Body of pancreas (tissue), 4 donors: ENCODE measurements around the gene THSD4. TPM values are rescaled to one million over a fixed set of nuclear protein-coding genes. Genes with fewer than 3 reads are reported as not detected.

Source experiments
- ATAC-seq: fragments of 150-250 bp; one replicate; pipeline ENCODE4 v1.9.1; 2016
- DNase-seq, 4 donors: peaks; one replicate each; pipeline ENCODE4 v3.0.0-alpha.2; 2019
- H3K27ac ChIP-seq, 4 donors: fragments of 200-600 bp; sonication (generic); 1 replicate in 3 of 4; 2 replicates in 1 of 4; pipeline versions ENCODE4 v1.5.1 to v1.6.1; 2016 to 2019; ENCODE audit warnings: mild to moderate bottlenecking in 1 of 4, mixed read lengths in 1 of 4, moderate library complexity in 1 of 4
- H3K27me3 ChIP-seq, 2 donors: fragments of 200-600 bp; sonication (generic); one replicate each; pipeline ENCODE4 v1.6.0; 2016; ENCODE audit warnings: mild to moderate bottlenecking in 1 of 2
- H3K36me3 ChIP-seq, 2 donors: fragments of 200-600 bp; sonication (generic); replicated peaks in 1 of 2; 2 replicates each; pipeline ENCODE4 v1.5.1; 2016; ENCODE audit warnings: low read depth in 2 of 2; ENCODE audit not compliant: insufficient read depth in 1 of 2
- H3K4me1 ChIP-seq: fragments of 200-600 bp; sonication (generic); one replicate; pipeline ENCODE4 v1.6.0; 2016
- H3K4me3 ChIP-seq, 2 donors: fragments of 200-600 bp; sonication (generic); 1 replicate in 1 of 2; 2 replicates in 1 of 2; pipeline ENCODE4 v1.5.1; 2016 to 2019
- H3K9me3 ChIP-seq, 3 donors: fragments of 200-600 bp; sonication (generic); 1 replicate in 2 of 3; 2 replicates in 1 of 3; pipeline ENCODE4 v1.5.1; 2016
- CTCF ChIP-seq, 7 experiments: fragments of 450-650 bp in 4 of 7; fragments of 200-600 bp in 3 of 7; sonication (generic) in 3 of 7; IDR thresholded peaks; one replicate each; pipeline ENCODE4 v1.5.1; 2016 to 2019; ENCODE audit warnings: antibody characterized with exemption in 7 of 7
- POLR2A ChIP-seq, 3 donors: fragments of 450-650 bp; IDR thresholded peaks; one replicate each; pipeline ENCODE4 v1.6.1; 2016; ENCODE audit warnings: antibody characterized with exemption in 3 of 3, mild to moderate bottlenecking in 2 of 3
- WGBS, 2 donors: methylation state at CpG; one replicate each; pipeline ENCODE4 v1.1.5; 2017; 5-methylcytosine and 5-hydroxymethylcytosine counted together
- intact Hi-C: fragments of 100-400 bp; cut with DNase I; formaldehyde crosslinking; loops from one replicate; pipeline ENCODE4 v1.15.1; 2023
- total RNA-seq, 2 donors: library from RNA; depleted of rRNA; stranded (reverse); fragments of >200 nt; gene quantifications; one replicate each; pipeline ENCODE4 v1.1.0, GENCODE V29; 2016

The THSD4 gene
- total RNA-seq, 2 donors from 2014 or later: 12.9 to 16.1 TPM

DNA sequence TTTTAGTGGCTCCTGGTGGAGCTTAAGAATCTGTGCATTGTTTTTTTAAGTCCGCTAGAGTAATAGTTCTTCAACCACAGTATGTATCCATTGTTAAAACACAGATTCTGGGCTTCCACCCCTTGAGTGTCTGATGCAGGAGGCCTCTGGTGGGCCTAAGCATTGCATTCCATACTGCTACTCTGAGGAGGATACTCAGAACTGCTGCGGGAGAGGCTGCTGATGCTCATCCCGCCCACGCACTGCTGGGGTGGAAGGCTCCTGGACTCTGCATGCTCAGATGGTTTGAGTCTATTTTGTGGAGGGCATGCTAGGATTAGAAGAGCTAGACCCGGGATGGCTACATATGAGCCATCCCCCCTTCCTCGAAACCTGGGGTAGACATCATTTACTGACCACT is 74.4 kb downstream of the THSD4 start:
- Histone ChIP-seq H3K4me1 (no peaks in the 10 kb centered on the region), H3K4me3 (no peak overlapping the region), H3K36me3 (no peaks in the 10 kb centered on the region), H3K27ac (no peak overlapping the region), H3K9me3 (no peaks in the 10 kb centered on the region), H3K27me3 (no peaks in the 10 kb centered on the region)
- ATAC-seq: no peak
- intact Hi-C loops: no loop called here
- DNase-seq: no peak
- TF ChIP-seq POLR2A (IDR thresholded peaks at IDR 0.05) (no peak), CTCF (IDR thresholded peaks at IDR 0.05) (no peak)
- 74 to 79% methylated on average over 6 of the region's 6 CpGs for WGBS, 2 donors

GRCh38 chr15:71191296-71191695 is 76.0 kb downstream of the THSD4 start:
- TF ChIP-seq POLR2A (IDR thresholded peaks at IDR 0.05) (no peak), CTCF (IDR thresholded peaks at IDR 0.05) (no peak)
- ATAC-seq: no peak
- Histone ChIP-seq H3K27ac (no peak overlapping the region), H3K4me1 (no peaks in the 10 kb centered on the region), H3K4me3 (no peak overlapping the region), H3K27me3 (no peaks in the 10 kb centered on the region), H3K9me3 (no peaks in the 10 kb centered on the region), H3K36me3 (no peaks in the 10 kb centered on the region)
- no peak for DNase-seq
- WGBS, 2 donors: 52 to 66% methylated on average over 4 of the region's 4 CpGs
- intact Hi-C loops: no loop called here

DNA sequence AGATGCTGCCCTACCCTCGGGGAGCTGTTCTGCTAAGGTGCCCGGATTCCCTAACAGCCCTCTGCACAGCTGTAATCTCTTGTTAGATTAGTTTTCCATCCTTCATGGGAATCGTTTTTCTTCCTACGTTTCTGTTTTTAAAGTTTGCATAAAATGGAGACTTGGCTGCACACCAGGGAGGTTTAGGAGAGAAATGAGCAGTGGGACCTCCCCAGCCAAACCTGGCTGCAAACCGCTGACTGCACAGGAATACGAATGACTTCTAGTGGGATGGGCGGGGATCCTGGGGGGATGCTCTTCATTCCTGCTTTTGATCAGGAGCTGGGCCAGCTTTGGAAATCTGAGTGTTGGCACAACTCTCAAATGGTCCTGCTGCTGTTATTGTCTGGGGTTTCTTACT is 77.5 kb downstream of the THSD4 start:
- no peaks in the 10 kb centered on the region for H3K4me1 ChIP-seq
- H3K36me3 ChIP-seq: no peaks in the 10 kb centered on the region
- TF ChIP-seq POLR2A (IDR thresholded peaks at IDR 0.05): no peak
- TF ChIP-seq CTCF (IDR thresholded peaks at IDR 0.05): no peak
- ATAC-seq (no peak), DNase-seq (no peak)
- H3K27ac ChIP-seq: no peak overlapping the region
- 60 to 71% methylated on average over 7 of the region's 7 CpGs for WGBS, 2 donors
- H3K9me3 ChIP-seq: no peaks in the 10 kb centered on the region
- intact Hi-C loops: no loop called here
- no peaks in the 10 kb centered on the region for H3K27me3 ChIP-seq
- H3K4me3 ChIP-seq: no peak overlapping the region

GRCh38 chr15:71194286-71194685 is 79.0 kb downstream of the THSD4 start:
- Histone ChIP-seq H3K4me1 (no peaks in the 10 kb centered on the region), H3K36me3 (no peaks in the 10 kb centered on the region), H3K27ac (no peak overlapping the region), H3K9me3 (no peaks in the 10 kb centered on the region), H3K27me3 (no peaks in the 10 kb centered on the region), H3K4me3 (no peak overlapping the region)
- no peak for TF ChIP-seq POLR2A (IDR thresholded peaks at IDR 0.05)
- no peak for TF ChIP-seq CTCF (IDR thresholded peaks at IDR 0.05)
- ATAC-seq (no peak), DNase-seq (no peak)
- intact Hi-C loops: no loop called here
- WGBS, 2 donors: 58 to 62% methylated on average over 3 to 6 of the region's 6 CpGs

DNA sequence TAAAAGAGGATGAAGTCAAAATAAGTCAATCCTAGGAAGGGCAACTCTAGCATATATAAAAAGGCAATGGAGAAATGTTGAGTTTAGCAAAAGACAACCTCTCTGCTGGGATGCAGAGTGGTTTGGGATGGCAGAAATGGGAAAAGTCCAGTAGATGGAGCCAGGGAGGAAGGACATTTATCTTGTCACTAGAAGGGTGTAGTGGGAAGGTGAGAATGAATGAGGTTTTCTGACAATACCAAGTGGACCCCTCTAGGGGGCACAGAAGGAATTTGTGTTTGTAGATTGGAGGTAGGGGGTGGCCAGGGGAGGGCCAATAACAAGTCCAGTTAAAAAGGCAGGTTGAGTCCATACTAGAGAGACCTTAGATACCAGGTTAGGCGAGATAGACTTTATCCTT is 80.0 kb downstream of the THSD4 start:
- ATAC-seq: no peak
- no peaks in the 10 kb centered on the region for H3K9me3 ChIP-seq
- 74 to 79% methylated on average over 1 of the region's 1 CpG for WGBS, 2 donors
- H3K27ac ChIP-seq: no peak overlapping the region
- H3K4me1 ChIP-seq: no peaks in the 10 kb centered on the region
- no peaks in the 10 kb centered on the region for H3K27me3 ChIP-seq
- no peak overlapping the region for H3K4me3 ChIP-seq
- intact Hi-C loops: no loop called here
- H3K36me3 ChIP-seq: no peaks in the 10 kb centered on the region
- TF ChIP-seq POLR2A (IDR thresholded peaks at IDR 0.05) (no peak), CTCF (IDR thresholded peaks at IDR 0.05) (no peak)
- DNase-seq: no peak
